Sigmoid colon (tissue), 7 donors: ENCODE results near the gene NOPCHAP1. TPM values are rescaled to one million over a fixed set of nuclear protein-coding genes. Genes with fewer than 3 reads are reported as not detected.

Experiments used
- DNase-seq: peaks from one replicate; pipeline ENCODE4 v3.0.0-alpha.2; 2019
- H3K27ac ChIP-seq, 4 donors: fragments of 200-600 bp; sonication (generic); one replicate each; pipeline ENCODE4 v1.5.1; 2016 to 2019; ENCODE audit warnings: mild to moderate bottlenecking in 1 of 4
- H3K27me3 ChIP-seq, 3 donors: fragments of 200-600 bp; sonication (generic); one replicate each; pipeline ENCODE4 v1.5.1; 2019; ENCODE audit warnings: mild to moderate bottlenecking in 1 of 3
- H3K36me3 ChIP-seq, 4 donors: fragments of 200-600 bp; sonication (generic); one replicate each; pipeline ENCODE4 v1.5.1; 2016 to 2019
- H3K4me1 ChIP-seq, 4 donors: fragments of 200-600 bp; sonication (generic); one replicate each; pipeline ENCODE4 v1.5.1; 2017 to 2019
- H3K4me3 ChIP-seq, 4 donors: fragments of 200-600 bp; sonication (generic); one replicate each; pipeline ENCODE4 v1.5.1; 2017 to 2019; ENCODE audit warnings: mild to moderate bottlenecking in 2 of 4, moderate library complexity in 1 of 4
- H3K9me3 ChIP-seq, 4 donors: fragments of 200-600 bp in 3 of 4; sonication (generic) in 3 of 4; one replicate each; pipeline versions ENCODE4 v1.5.1 to v1.6.1; 2013 to 2019
- CTCF ChIP-seq, 4 experiments: fragments of 450-650 bp in 3 of 4; fragments of 200-600 bp in 1 of 4; IDR thresholded peaks; one replicate each; pipeline ENCODE4 v1.5.1; 2016 to 2019; ENCODE audit warnings: antibody characterized with exemption in 4 of 4, mild to moderate bottlenecking in 3 of 4, moderate library complexity in 2 of 4
- EP300 ChIP-seq, 4 donors: sonication (generic); formaldehyde crosslinking; IDR thresholded peaks; one replicate each; pipeline ENCODE4 v1.6.1; 2017; ENCODE audit warnings: antibody characterized with exemption in 4 of 4
- POLR2A ChIP-seq, 2 donors: fragments of 450-650 bp; IDR thresholded peaks; one replicate each; pipeline ENCODE4 v1.6.1; 2016; ENCODE audit warnings: antibody characterized with exemption in 2 of 2, mild to moderate bottlenecking in 2 of 2, moderate library complexity in 2 of 2
- POLR2AphosphoS5 ChIP-seq, 4 donors: sonication (generic); formaldehyde crosslinking; IDR thresholded peaks; one replicate each; pipeline ENCODE4 v1.6.1; 2017; ENCODE audit warnings: antibody characterized with exemption in 4 of 4
- WGBS, 2 donors: extraction: QIAGEN DNeasy Blood & Tissue Kit; methylation state at CpG; one replicate each; pipeline ENCODE4 v1.1.7; 2013; 5-methylcytosine and 5-hydroxymethylcytosine counted together
- intact Hi-C: fragments of 100-400 bp; cut with DNase I; formaldehyde crosslinking; loops from one replicate; pipeline ENCODE4 v1.15.1; 2023
- polyA plus RNA-seq, 3 donors: library from polyadenylated mRNA; stranded (reverse); fragments of 200-250 nt; gene quantifications; one replicate each; pipeline ENCODE4 v1.2.3, GENCODE V29; 2013
- total RNA-seq, 4 donors: library from RNA; depleted of rRNA; stranded (reverse); fragments of >200 nt; gene quantifications; one replicate each; pipeline ENCODE4 v1.1.0, GENCODE V29; 2016
- donor health status: healthy with polysubstance abuse.
- donor health status: Bipolar disorder and iron deficiency.
- donor health status: healthy.

The NOPCHAP1 gene
- total and polyA plus RNA-seq, 7 donors = 3.9 to 9.1 (median 6.6) TPM

GRCh38 chr12:105020241-105020962 is 34.3 kb downstream of the NOPCHAP1 start:
- 69 to 88% methylated on average over 3 of the region's 3 CpGs for WGBS, 2 donors
- intact Hi-C loops = no loop called here
- Histone ChIP-seq H3K36me3 (peaks cover 0 to 8% (median 0%) of the 10 kb centered on the region in 4 donors), H3K27ac (no peak overlapping the region), H3K4me1 (peaks cover 0 to 13% (median 12%) of the 10 kb centered on the region in 4 donors), H3K4me3 (no peak overlapping the region), H3K27me3 (no peaks in the 10 kb centered on the region), H3K9me3 (no peaks in the 10 kb centered on the region)
- TF ChIP-seq CTCF (IDR thresholded peaks at IDR 0.05) = no peak
- no peak for DNase-seq

- Histone ChIP-seq H3K36me3 (peaks cover 0 to 2% (median 0%) of the 10 kb centered on the region in 4 donors), H3K4me3 (no peak overlapping the region), H3K9me3 (no peaks in the 10 kb centered on the region), H3K27me3 (no peaks in the 10 kb centered on the region), H3K4me1 (peaks cover 0 to 45% (median 41%) of the 10 kb centered on the region in 4 donors), H3K27ac (peak overlapping the region; percentile 61 to 74 (median 64))
- TF ChIP-seq POLR2A (IDR thresholded peaks at IDR 0.05) (no peak), POLR2AphosphoS5 (IDR thresholded peaks at IDR 0.05) (no peak), EP300 (IDR thresholded peaks at IDR 0.05) (no peak), CTCF (IDR thresholded peaks at IDR 0.05) (no peak)
- intact Hi-C loops = loop anchor here (5.0 kb wide), 1 partner anchor 38 kb away; the partner anchor contains the start of gene NOPCHAP1
- WGBS, 2 donors = 85 to 91% methylated on average over 2 of the region's 2 CpGs
- no peak for DNase-seq
Measured at GRCh38 chr12:105024928-105025327, 38.8 kb downstream of the NOPCHAP1 start.

- TF ChIP-seq POLR2AphosphoS5 (IDR thresholded peaks at IDR 0.05) (peak; percentile 53 to 77 (median 76)), CTCF (IDR thresholded peaks at IDR 0.05) (no peak), EP300 (IDR thresholded peaks at IDR 0.05) (peak in 1 of 4 donors; percentile 51)
- Histone ChIP-seq H3K9me3 (no peaks in the 10 kb centered on the region), H3K36me3 (peaks cover 0 to 4% (median 0%) of the 10 kb centered on the region in 4 donors), H3K4me3 (no peak overlapping the region), H3K27me3 (no peaks in the 10 kb centered on the region), H3K4me1 (peaks cover 0 to 45% (median 41%) of the 10 kb centered on the region in 4 donors), H3K27ac (peak overlapping the region; percentile 61 to 74 (median 64))
- WGBS, 2 donors = 11 to 53% methylated on average over 5 of the region's 5 CpGs
- DNase-seq = peak; percentile 76
- intact Hi-C loops = loop anchor here (5.0 kb wide), 1 partner anchor 39 kb away; the partner anchor contains the start of gene NOPCHAP1
Measured at GRCh38 chr12:105025890-105026289, 39.8 kb downstream of the NOPCHAP1 start.

GRCh38 chr12:105026411-105026810 is 40.3 kb downstream of the NOPCHAP1 start:
- no peak for TF ChIP-seq CTCF (IDR thresholded peaks at IDR 0.05)
- no peak for TF ChIP-seq POLR2A (IDR thresholded peaks at IDR 0.05)
- TF ChIP-seq EP300 (IDR thresholded peaks at IDR 0.05) = no peak
- no peak for TF ChIP-seq POLR2AphosphoS5 (IDR thresholded peaks at IDR 0.05)
- peaks cover 0 to 45% (median 41%) of the 10 kb centered on the region in 4 donors for H3K4me1 ChIP-seq
- intact Hi-C loops = loop anchor here (5.0 kb wide), 1 partner anchor 39 kb away; the partner anchor contains the start of gene NOPCHAP1
- DNase-seq = no peak
- peaks cover 0 to 4% (median 0%) of the 10 kb centered on the region in 4 donors for H3K36me3 ChIP-seq
- no peaks in the 10 kb centered on the region for H3K9me3 ChIP-seq
- H3K27ac ChIP-seq = peak overlapping the region; percentile 61 to 74 (median 64)
- H3K27me3 ChIP-seq = no peaks in the 10 kb centered on the region
- 83 to 84% methylated on average over 4 of the region's 4 CpGs for WGBS, 2 donors
- H3K4me3 ChIP-seq = no peak overlapping the region
